Activated CD8-positive, alpha-beta memory T cell treated with anti-CD3 and anti-CD28 coated beads, Interleukin-2, amount 50 U/mL, for 48 hours (primary cell): ENCODE data around the gene SLC22A7.

Source experiments
- DNase-seq: peaks from one replicate; pipeline ENCODE4 v3.0.0-alpha.2; 2020

The SLC22A7 gene, protein sequence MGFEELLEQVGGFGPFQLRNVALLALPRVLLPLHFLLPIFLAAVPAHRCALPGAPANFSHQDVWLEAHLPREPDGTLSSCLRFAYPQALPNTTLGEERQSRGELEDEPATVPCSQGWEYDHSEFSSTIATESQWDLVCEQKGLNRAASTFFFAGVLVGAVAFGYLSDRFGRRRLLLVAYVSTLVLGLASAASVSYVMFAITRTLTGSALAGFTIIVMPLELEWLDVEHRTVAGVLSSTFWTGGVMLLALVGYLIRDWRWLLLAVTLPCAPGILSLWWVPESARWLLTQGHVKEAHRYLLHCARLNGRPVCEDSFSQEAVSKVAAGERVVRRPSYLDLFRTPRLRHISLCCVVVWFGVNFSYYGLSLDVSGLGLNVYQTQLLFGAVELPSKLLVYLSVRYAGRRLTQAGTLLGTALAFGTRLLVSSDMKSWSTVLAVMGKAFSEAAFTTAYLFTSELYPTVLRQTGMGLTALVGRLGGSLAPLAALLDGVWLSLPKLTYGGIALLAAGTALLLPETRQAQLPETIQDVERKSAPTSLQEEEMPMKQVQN

DNA sequence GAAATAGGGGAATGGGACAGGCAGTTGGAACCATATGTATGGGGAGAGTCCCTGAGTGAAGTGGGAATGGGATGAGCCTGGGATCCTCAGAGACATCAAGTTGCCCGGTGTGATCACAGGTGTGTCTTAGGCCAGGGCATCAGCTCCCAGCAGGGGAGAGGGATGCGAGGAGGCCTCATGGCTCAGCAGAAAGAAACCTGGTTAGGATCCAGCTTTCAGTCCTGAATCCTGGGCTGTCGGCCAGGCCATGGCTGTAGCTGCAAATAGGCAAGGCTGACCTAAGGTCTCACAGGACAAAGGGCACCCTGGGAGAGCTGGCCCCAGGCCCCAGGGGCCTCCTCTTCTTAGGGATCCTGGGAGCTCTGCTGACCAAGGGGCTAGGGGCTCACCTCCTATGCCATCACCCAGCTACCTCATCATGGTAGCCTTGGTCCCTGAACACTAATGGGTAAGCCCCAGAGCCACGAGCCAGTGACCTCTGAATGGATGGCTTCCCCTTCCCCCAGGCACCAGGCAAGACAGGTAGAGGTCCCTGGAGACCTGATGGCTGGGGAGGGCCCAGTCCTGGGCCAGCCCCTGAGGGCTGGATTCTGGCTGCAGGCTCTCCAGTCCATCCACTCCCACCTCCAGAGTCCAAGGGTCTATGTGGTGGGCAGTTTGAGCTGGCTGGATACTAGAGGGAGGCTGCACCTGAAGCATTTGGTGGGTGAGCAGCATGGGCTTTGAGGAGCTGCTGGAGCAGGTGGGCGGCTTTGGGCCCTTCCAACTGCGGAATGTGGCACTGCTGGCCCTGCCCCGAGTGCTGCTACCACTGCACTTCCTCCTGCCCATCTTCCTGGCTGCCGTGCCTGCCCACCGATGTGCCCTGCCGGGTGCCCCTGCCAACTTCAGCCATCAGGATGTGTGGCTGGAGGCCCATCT lies at the start of gene SLC22A7:
SLC22A7 (plus strand) TSS at position 617 of the 921 bp plus-strand sequence; CDS start at position 716, 99 bp downstream.
- no peak for DNase-seq

DNA sequence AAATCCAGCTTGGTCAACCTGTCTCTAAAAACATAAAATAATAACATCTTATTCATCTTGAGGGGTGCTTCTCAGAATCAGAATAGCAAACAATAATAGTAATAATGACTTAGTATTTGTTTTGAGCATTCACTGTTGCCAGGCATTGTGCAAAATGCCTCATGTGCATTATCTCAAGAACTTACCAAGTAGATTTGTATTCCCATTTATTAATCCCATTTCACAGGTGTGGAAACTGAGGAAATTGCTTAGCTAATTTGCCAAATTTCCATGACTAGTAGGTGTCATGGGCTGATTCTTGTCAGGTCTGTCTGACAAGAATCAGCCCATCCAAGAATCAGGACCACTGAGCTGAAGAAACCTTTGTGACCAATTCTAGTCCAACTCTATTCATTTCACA lies 49.3 kb upstream of the SLC22A7 start:
- DNase-seq, result no peak

DNA sequence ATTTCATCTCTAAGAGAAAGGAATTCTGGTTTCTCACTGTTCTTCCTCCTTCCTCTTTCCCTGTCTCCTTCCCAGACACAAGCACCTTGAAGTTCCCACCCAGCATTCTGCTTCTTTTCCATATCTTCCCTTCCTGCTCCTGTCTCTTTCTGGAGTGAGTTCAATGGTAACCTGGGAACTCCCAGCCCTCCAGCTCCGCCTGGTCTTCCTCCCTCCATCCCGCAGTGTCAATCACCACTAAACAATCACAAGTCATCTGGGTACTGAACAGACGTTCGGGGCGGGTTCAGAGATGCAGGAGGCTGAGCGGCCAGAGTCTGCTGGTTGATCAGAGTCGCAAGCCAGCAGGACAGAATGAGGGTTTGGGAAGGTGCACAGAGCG lies 47.1 kb upstream of the SLC22A7 start:
- no peak for DNase-seq

DNA sequence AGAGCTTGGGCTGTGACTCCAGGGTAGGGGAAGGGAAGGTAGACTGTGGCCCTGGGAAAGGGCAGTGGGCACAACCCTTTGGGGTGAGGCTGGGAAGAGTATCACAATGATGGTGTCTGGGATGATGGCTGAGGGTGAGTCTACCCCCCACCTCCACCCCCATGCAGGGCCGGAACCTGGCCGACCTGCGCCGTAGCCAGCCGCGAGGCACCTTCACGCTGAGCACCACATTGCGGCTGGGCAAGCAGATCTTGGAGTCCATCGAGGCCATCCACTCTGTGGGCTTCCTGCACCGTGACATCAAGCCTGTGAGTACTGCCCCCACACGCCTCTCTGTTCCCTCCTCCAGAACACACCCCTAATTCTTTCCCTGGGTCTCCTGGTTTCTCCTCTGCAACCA lies 44.7 kb upstream of the SLC22A7 start:
- DNase-seq, result no peak

DNA sequence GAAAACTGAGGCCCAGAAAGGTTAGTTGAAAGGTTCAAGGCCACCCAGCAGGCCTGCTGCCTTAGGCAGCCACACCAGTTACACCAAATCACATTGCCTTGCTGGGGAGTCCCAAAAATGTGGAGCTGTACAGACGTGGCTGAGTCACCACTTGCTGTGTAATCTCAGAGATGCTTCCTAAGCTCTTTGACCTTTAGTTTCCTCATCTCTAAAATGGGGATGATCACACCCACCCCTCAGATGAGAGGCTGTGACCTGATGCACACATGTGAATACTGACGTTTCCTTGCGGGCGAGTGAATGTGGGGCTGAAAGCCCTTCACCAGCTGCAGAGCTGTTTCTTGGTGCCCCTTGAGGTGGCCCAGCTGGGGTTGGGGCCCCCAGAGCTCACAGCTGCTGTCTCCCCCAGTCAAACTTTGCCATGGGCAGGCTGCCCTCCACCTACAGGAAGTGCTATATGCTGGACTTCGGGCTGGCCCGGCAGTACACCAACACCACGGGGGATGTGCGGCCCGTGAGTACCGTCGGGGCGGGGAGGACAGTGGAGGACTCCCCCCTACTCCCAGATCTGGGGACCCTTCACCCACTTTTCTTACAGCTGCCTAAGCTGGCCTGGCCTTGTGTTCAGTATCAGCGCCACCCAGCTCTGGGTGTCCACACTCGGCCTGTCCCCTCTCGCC lies 43.8 kb upstream of the SLC22A7 start:
- DNase-seq, result no peak

DNA sequence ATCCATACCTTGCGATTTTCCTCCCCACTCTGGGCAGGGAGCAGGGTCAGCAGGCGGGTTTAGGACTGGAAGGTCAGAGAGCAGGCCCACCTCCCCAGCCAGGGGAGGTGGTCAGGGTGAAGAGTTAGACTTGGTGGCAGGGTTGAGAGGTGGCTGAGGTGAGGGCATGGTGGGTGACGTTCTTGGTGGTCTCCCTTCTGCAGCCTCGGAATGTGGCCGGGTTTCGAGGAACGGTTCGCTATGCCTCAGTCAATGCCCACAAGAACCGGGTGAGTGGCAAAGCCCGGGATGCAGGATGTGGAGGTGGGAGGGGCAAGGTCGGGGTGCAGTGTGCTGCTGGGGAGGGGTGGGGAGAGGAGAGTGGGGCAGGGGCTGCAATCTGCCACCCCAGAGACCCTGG lies 43.2 kb upstream of the SLC22A7 start:
- DNase-seq, result no peak

DNA sequence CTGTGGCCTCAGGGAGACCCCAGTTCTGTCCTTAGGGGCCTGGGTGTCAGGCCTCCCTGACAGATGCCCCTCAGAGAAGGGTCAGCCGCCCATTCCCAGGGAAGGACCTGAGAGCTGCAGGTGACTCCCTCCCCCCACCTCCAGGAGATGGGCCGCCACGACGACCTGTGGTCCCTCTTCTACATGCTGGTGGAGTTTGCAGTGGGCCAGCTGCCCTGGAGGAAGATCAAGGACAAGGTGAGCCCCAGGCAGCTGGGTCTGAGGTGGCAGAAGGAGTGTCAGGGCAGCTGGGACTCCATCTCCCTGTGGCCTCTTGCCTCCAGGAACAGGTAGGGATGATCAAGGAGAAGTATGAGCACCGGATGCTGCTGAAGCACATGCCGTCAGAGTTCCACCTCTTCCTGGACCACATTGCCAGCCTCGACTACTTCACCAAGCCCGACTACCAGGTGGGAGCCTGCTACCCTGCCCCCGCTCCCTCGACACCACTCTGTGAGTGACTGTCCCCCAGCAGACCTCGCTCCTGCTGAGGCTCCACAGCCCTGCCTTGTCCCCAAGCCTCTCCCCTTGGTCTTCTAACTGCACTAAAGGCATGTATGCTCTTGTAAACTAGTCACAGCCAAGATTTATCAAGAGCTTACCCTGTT lies 42.5 kb upstream of the SLC22A7 start:
- no peak for DNase-seq

DNA sequence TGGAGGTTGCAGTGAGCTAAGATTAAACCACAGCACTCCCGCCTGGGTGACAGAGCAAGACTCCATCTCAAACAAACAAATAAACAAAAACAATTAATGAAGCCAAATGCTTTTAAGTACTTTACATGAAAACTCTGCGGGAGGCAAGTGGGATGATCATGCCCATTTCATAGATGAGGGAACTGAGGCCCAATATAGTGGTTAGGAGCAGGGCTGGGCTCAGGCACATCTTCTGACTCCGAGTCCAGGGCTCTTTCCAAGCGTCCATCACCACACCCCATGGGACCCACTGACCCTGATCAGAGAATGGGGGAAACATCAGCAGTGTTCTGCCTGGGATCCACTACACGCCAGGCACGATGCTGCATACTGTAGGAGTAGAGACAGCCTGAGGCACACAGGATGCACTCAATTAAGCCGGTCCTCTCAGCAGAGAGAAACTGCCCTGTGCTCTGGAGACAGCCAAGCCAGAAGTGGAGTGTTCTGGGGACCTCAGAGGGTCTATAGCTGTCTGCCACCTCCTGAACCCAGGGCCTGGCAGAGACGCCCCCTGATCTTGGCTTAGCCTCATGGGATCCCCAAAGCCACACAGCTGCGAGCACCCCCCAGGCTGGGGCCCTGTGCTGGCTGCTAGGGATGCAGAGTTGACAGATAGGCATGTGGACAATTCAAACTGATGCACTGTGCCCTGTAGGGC lies 41.2 kb upstream of the SLC22A7 start:
- DNase-seq, result no peak

DNA sequence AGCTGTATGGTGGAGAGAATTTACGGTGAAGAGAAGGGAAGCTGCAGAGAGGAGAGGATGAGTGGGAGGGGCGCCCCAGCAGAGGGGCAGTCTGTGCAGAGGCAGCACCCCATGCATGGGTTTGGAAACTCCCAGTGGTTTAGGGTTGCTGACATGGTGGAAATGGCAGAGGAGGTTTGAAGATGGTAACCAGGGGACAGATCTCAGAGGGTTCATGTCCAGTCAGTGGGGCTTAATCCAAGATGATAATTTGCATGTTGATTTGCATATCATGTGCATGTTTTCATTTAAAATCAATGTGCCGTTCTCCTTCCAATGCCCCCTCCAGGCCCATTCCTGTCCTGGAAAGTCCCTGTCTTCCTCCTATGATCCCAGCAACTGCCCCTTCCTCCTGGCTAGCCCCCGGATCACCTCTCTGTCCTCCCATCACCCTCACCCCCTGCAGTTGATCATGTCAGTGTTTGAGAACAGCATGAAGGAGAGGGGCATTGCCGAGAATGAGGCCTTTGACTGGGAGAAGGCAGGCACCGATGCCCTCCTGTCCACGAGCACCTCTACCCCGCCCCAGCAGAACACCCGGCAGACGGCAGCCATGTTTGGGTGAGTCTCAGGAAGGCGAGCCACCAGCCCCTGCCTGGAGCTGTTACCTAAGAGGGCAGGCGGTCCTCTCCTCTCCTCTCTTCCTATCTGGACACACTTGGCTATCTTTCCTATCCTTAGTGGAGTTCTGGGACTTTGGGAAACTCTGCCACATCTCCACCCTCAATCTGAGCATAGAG lies 40.5 kb upstream of the SLC22A7 start:
- DNase-seq, result no peak

DNA sequence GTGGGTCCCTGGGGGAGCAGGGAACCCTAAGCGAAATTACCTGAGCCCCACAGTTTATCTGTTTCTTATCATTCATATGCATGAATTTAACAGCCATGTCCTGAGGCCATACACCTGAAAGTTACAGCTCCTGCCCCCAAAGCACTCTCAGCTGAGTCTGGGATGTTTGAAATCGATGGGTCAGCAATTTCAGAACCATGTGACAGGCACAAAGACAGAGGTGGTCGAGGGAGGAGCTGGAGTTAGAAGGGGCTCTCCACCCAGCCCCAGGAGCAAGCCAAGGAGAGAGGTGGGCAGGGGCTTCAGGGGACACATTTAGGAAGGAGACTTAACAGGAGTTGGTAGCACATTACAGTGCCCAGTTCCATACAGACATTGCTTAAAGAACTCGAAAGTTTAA lies 39.9 kb upstream of the SLC22A7 start:
- DNase-seq, result no peak

DNA sequence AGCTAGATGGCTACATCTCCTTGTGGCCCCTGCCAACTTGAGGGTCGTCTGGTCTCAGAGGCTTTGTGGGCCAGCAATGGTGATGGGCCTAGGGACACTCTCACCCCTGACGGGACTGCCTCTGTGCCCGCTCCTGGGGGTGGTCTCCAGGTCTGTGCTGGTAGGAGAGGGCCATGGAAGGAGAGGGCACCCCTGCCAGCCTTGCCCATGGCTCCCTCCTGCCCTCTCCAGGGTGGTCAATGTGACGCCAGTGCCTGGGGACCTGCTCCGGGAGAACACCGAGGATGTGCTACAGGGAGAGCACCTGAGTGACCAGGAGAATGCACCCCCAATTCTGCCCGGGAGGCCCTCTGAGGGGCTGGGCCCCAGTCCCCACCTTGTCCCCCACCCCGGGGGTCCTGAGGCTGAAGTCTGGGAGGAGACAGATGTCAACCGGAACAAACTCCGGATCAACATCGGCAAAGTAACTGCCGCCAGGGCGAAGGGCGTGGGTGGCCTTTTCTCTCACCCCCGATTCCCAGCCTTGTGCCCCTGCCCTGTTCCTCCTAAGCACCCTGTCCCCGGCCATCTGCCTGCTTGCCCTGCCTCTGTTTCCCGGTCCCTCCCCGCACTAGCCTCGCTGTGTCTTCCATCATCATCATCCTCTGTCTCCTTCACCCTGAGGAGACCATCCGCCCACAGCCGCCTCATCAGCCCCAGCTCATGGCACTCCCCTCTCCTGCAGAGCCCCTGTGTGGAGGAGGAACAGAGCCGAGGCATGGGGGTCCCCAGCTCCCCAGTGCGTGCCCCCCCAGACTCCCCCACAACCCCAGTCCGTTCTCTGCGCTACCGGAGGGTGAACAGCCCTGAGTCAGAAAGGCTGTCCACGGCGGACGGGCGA lies 39.0 kb upstream of the SLC22A7 start:
- DNase-seq, result no peak

DNA sequence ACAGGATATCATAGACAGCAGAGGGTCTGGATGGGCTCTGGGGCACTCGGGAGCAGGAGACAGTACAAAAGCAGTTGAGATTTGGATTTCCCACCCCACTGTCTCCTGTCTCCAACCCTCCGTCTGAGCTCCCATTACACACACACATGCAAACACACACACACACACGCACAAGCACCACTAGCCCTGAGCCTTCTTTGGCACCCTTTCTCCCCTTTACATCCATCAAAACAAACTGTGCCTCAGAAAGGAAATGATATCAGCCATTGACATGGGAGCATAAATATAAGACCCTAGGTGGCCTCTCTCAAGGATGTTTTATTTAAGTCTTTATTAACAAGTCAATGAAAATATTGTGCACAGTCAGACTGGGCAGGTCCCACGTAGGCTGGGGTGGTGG lies 37.3 kb upstream of the SLC22A7 start:
- no peak for DNase-seq

DNA sequence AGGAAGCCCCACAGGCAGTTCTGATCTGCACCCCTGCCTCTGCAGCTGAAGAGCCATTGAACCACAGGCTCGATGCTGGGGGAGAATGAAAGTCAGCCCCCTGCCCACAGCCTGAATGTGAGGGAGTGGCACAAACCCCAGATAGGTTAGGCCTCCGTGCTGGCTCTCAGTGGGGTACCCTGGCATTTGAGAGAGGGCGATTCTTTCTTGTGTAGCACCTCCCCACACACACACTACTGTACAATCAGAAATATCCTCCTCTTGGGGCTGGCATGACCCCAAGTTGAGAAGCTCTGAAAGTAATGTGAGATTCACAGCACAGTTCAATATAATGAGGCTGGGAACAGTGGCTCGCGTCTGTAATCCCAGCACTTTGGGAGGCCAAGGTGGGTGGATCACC lies 36.9 kb upstream of the SLC22A7 start:
- no peak for DNase-seq

DNA sequence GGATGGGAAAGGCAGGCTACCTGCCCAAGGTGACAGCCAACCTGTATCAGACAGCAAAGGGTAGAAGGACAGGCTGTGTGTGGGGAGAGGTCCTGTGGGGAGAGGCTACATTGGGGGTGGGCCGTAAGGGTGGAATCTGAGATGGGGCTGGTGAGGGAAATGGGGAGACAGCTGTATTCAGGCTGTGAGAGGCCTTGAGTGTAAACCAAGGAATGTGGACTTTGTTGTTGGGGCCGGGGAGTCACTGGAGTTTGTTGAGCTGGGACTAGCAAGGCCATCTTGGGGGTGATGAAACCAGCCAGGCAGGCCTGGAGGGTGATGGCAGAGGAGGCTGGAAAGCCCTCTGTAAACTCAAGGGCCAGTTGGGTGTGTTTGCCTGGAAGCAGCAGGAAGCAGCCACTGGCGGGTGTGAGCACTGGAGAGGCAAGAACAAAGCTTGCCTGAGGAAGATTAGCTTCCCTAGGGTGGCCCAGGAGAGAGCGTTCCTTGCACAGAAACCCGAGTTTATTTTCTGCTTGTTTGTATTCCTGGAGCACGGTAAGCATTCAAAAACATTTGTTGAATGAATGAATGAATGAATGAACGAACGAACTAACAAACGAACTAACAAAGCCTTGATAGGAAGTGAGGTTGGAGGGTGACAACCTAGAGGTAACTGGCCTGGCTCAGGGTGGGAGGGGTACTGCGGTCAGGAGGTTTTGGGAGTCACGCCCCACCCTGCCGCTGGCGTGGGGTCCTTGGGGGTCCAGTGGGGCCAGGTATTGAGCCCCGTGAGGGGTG lies 35.9 kb upstream of the SLC22A7 start:
- no peak for DNase-seq

DNA sequence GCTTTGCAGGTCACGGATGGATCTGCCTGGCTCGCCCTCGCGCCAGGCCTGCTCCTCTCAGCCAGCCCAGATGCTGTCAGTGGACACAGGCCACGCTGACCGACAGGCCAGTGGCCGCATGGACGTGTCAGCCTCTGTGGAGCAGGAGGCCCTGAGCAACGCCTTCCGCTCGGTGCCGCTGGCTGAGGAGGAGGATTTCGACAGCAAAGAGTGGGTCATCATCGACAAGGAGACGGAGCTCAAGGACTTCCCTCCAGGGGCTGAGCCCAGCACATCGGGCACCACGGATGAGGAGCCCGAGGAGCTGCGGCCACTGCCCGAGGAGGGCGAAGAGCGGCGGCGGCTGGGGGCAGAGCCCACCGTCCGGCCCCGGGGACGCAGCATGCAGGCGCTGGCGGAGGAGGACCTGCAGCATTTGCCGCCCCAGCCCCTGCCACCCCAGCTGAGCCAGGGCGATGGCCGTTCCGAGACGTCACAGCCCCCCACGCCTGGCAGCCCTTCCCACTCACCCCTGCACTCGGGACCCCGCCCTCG lies 35.2 kb upstream of the SLC22A7 start:
- no peak for DNase-seq

DNA sequence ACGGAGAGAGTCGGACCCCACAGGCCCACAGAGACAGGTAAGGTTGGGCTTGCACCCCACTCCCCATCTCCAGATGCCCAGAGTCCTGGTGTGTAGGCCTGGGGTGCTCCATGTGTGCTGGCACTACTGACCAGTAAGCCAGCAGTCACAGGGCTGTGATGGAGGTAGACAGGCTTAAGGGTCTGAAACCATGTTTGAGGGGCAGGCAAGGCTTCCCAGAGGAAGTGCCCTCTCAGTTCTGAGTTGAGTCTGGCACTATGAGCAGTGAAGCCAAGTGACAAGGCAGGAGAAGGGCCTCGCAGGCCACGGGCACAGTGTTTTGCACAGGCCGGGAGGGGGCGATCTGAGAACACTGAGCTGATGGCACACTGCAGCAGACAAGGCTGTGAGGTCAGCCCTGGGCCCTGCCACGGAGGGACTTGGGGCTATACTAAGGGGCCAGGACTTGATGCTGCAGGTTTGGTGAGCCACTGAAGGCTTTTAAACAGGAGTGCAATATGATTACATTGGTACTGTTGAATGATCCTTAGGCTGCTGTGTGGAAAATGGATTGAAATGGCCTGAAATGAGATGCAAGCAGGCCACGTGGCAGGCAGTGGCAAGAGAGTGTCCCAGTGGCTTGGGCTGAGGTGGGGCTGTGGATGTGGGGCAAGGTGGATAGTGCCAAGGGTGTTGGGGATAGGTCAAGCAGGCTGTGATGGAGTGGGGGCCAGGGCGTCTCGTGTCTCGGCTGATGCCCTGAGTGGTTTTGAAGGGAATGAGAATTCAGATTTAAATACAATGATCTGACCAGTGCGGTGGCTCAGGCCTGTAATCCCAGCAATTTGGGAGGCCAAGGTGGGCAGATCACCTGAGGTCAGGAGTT lies 34.5 kb upstream of the SLC22A7 start:
- peak; percentile 83 for DNase-seq

DNA sequence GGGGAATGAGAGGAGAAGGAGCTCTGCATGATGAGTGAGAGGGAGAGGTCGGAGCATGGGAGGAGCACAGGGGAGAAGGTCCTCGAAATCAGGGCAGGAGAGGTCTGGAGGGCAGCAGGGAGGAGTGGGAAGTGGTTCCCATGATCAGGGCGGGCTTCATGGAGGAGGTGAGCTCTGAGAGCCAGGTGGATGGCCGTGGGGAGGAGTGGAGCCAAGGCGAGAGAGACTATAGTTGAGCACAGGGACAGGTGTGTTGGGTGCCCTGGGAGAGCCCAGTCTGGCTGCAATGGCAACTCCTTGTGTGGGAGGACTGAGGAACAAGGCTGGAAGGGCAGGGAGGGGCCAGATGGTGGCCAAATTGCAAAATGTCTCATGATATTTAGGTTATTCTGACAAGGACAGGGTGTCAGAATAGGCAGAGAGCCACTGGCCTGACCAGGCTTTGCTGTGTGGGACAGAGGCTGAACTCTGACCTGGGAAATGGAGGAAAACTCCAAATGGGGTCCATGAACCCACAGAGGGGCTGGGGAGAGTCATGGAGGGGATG lies 33.4 kb upstream of the SLC22A7 start:
- no peak for DNase-seq

DNA sequence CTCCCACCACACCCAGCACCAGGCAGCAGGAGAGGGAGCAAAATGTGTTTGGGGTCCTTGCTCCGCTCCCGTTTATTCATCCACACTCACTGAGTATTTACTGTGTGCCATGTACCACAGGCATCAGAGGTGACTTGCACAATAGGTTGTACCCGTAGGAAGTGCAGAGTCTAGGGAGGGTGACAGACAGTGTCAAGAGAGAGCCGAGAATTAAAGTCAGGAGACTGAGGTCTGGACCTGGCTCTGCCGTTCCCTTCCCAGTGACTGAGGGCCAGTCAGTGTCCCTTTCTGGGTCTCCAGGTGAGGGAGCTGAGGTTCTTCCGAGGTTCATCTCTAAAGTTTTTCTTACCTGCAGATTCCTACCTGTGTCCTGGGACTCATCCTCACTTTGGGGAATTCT lies 32.5 kb upstream of the SLC22A7 start:
- DNase-seq, result no peak
